Measurements from ENCODE around the gene COL1A1. TPM values are rescaled to one million over a fixed set of nuclear protein-coding genes. Genes with fewer than 3 reads are reported as not detected.

The COL1A1 gene
- total RNA-seq, 1 experiment from 2014 or later, result 4.5 TPM

GRCh38 chr17:50177476-50177875, 24.0 kb downstream of the COL1A1 start:
- DNase-seq (ENCODE audit: unreplicated experiment), result no peak
- Mint-ChIP-seq H3K4me1 (ENCODE audit: insufficient read depth, unreplicated experiment) (peaks cover 42% of the 10 kb centered on the region), H3K27me3 (ENCODE audit: insufficient read depth, unreplicated experiment) (no peaks in the 10 kb centered on the region), H3K27ac (ENCODE audit: low read depth, unreplicated experiment) (peak overlapping the region; percentile 52), H3K9me3 (ENCODE audit: unreplicated experiment) (no peaks in the 10 kb centered on the region), H3K36me3 (ENCODE audit: insufficient read depth, unreplicated experiment) (no peaks in the 10 kb centered on the region), H3K4me3 (ENCODE audit: unreplicated experiment) (no peak overlapping the region)
- BruUV-seq (replicated peaks), result no TSS peak
- ChIA-PET CTCF (interaction anchor here (0.6 to 3.6 kb wide), 22 partner anchors 9 to 281 kb away, joined by 3 to 34 read pairs (median 4); partner anchors contain the start of gene COL1A1), POLR2A (interaction anchor here (0.9 to 2.9 kb wide), 11 partner anchors 8 to 121 kb away, joined by 3 to 35 read pairs (median 8); partner anchors contain the start of genes ITGA3 and PPP1R9B)
- TF ChIP-seq, protein P1, sequence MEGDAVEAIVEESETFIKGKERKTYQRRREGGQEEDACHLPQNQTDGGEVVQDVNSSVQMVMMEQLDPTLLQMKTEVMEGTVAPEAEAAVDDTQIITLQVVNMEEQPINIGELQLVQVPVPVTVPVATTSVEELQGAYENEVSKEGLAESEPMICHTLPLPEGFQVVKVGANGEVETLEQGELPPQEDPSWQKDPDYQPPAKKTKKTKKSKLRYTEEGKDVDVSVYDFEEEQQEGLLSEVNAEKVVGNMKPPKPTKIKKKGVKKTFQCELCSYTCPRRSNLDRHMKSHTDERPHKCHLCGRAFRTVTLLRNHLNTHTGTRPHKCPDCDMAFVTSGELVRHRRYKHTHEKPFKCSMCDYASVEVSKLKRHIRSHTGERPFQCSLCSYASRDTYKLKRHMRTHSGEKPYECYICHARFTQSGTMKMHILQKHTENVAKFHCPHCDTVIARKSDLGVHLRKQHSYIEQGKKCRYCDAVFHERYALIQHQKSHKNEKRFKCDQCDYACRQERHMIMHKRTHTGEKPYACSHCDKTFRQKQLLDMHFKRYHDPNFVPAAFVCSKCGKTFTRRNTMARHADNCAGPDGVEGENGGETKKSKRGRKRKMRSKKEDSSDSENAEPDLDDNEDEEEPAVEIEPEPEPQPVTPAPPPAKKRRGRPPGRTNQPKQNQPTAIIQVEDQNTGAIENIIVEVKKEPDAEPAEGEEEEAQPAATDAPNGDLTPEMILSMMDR (IDR thresholded peaks at IDR 0.05; ENCODE audit: unreplicated experiment), result no peak
- intact Hi-C loops (cut with micrococcal nuclease), result no loop called here

GRCh38 chr17:50176559-50177357, 24.7 kb downstream of the COL1A1 start:
- Mint-ChIP-seq H3K4me3 (ENCODE audit: unreplicated experiment) (no peak overlapping the region), H3K9me3 (ENCODE audit: unreplicated experiment) (no peaks in the 10 kb centered on the region), H3K36me3 (ENCODE audit: insufficient read depth, unreplicated experiment) (no peaks in the 10 kb centered on the region), H3K27ac (ENCODE audit: low read depth, unreplicated experiment) (no peak overlapping the region), H3K4me1 (ENCODE audit: insufficient read depth, unreplicated experiment) (peaks cover 39% of the 10 kb centered on the region), H3K27me3 (ENCODE audit: insufficient read depth, unreplicated experiment) (no peaks in the 10 kb centered on the region)
- CTCF ChIA-PET, result interaction anchor here (0.6 to 3.6 kb wide), 14 partner anchors 8 to 943 kb away, joined by 3 to 34 read pairs (median 4); no protein-coding TSS in a partner anchor
- no TSS peak for BruUV-seq (replicated peaks)
- TF ChIP-seq, protein P1 (IDR thresholded peaks at IDR 0.05; ENCODE audit: unreplicated experiment), result no peak
- POLR2A ChIA-PET, result interaction anchor here (1.2 to 2.9 kb wide), 5 partner anchors 7 to 113 kb away, joined by 4 to 35 read pairs (median 11); partner anchors contain the start of gene PPP1R9B
- intact Hi-C loops (cut with micrococcal nuclease), result no loop called here
- no peak for DNase-seq (ENCODE audit: unreplicated experiment)

DNA sequence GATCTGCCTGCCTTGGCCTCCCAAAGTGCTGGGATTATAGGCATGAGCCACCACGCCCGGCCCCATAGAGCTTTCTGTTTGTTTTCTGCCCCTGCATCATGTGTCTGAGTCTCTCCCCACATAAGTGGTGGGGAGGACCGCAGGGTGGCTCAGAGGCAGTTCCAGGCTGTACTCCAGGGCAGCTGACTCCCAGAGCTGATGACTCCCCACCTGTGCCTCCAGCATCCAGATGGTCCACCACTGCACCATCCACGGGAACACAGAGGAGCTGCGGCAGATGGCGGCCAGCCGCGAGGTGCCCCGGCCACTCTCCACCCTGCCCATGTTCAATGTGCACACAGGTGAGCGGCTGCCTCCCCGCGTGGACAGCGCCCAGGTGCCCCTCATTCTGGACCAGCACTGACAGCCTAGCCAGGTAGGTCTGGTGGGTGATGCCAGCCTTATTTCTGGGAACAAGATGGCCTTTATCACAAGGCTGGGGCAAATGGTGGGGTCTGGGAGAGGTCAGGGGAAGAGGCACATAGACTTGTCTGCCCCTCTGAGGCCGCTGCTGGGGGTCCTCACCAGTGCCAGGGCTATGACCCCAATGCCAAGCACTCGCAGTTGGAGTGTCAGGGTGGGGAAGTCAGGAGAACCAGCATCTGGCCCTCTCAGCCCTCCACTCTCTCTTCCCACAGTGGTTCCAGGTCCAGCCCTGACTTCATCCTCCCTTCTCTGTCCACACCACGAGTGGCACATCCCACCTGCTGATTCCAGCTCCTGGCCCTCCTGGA, 26.2 kb downstream of the COL1A1 start:
- Mint-ChIP-seq H3K4me3 (ENCODE audit: unreplicated experiment) (no peak overlapping the region), H3K27ac (ENCODE audit: low read depth, unreplicated experiment) (peak overlapping the region; percentile 23), H3K36me3 (ENCODE audit: insufficient read depth, unreplicated experiment) (no peaks in the 10 kb centered on the region), H3K27me3 (ENCODE audit: insufficient read depth, unreplicated experiment) (no peaks in the 10 kb centered on the region), H3K9me3 (ENCODE audit: unreplicated experiment) (no peaks in the 10 kb centered on the region), H3K4me1 (ENCODE audit: insufficient read depth, unreplicated experiment) (peaks cover 40% of the 10 kb centered on the region)
- ChIA-PET CTCF (interaction anchor here (1.3 to 1.8 kb wide), 4 partner anchors 23 to 186 kb away, joined by 3 to 7 read pairs (median 4); no protein-coding TSS in a partner anchor), POLR2A (no interaction called here)
- BruUV-seq (replicated peaks), result no TSS peak
- intact Hi-C loops (cut with micrococcal nuclease), result no loop called here
- TF ChIP-seq, protein P1 (IDR thresholded peaks at IDR 0.05; ENCODE audit: unreplicated experiment), result no peak
- DNase-seq (ENCODE audit: unreplicated experiment), result no peak

GRCh38 chr17:50174444-50174843, 27.0 kb downstream of the COL1A1 start:
- intact Hi-C loops (cut with micrococcal nuclease), result no loop called here
- Mint-ChIP-seq H3K27me3 (ENCODE audit: insufficient read depth, unreplicated experiment) (no peaks in the 10 kb centered on the region), H3K4me3 (ENCODE audit: unreplicated experiment) (no peak overlapping the region), H3K4me1 (ENCODE audit: insufficient read depth, unreplicated experiment) (peaks cover 34% of the 10 kb centered on the region), H3K36me3 (ENCODE audit: insufficient read depth, unreplicated experiment) (no peaks in the 10 kb centered on the region), H3K9me3 (ENCODE audit: unreplicated experiment) (no peaks in the 10 kb centered on the region), H3K27ac (ENCODE audit: low read depth, unreplicated experiment) (peak overlapping the region; percentile 23)
- POLR2A ChIA-PET, result no interaction called here
- TF ChIP-seq, protein P1 (IDR thresholded peaks at IDR 0.05; ENCODE audit: unreplicated experiment), result no peak
- CTCF ChIA-PET, result interaction anchor here (1.3 to 1.8 kb wide), 4 partner anchors 22 to 187 kb away, joined by 3 to 7 read pairs (median 4); no protein-coding TSS in a partner anchor
- DNase-seq (ENCODE audit: unreplicated experiment), result no peak
- BruUV-seq (replicated peaks), result no TSS peak

Measured in MCF 10A (cell line).